GM12872 (cell line): Measurements from ENCODE around the gene SBF2.

Source experiments
- CTCF ChIP-seq: IDR thresholded peaks from 3 replicates; pipeline ENCODE4 v1.5.1; 2011; ENCODE audit warnings: low read depth, mild to moderate bottlenecking, low read length, moderate library complexity; ENCODE audit not compliant: insufficient read depth

Gene SBF2

DNA sequence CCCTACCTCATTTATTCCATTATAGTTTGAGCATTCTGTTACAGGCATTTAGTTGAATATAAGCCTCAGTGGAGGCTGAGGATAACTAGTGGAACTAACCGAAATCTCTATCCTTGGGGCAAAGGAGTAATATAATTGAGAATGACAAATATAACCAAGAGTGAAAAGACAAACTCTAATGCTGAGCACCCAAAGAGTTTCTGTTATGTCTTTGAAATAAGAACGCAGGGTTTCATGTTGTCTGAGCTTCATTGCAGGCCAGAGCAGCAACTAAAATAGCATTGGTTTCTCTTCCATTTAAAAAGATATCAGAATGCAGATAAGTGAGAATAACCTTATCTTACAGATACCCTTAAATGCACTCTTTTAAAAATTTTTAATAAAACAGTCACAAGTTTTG is 131.8 kb downstream of the SBF2 start:
- TF ChIP-seq CTCF, result no peak

DNA sequence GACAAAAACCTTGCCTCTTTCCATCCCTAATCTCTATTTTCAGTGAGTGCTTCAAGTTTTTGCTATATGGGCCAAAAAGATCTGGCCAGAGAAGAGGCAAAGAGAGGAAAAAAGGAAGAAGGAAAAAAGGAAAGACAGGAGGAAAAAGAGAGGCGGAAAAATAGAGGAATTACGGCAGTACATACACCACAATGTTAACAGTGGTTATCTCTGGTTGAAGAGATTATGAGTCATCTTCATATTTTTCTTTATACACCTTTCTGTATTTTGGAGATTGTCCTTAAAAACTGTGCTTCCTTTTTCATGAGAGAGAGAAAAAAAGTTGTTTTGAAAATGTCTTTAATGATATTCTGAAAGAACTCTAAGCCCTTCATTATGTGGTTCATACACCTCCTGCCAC is 133.7 kb downstream of the SBF2 start:
- TF ChIP-seq CTCF, result no peak

DNA sequence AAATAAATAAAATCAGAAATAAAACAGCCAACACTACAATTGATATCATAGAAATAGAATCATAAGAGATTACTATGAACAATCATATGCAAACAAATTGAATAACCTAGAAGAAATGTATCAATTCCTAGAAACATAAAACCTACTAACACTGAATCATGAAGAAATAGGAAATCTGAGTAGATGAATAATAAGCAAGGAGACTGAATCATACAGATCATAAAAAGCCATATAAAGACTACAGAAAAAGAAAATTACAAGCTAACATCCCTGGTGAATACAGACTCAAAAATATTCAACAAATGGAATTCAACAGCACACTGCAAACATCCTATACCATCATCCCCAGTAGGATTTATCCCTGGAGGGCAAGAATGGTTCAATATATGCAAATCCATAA is 135.6 kb downstream of the SBF2 start:
- TF ChIP-seq CTCF, result no peak

GRCh38 chr11:10155793-10156490 is 138.1 kb downstream of the SBF2 start:
- TF ChIP-seq CTCF, result no peak

DNA sequence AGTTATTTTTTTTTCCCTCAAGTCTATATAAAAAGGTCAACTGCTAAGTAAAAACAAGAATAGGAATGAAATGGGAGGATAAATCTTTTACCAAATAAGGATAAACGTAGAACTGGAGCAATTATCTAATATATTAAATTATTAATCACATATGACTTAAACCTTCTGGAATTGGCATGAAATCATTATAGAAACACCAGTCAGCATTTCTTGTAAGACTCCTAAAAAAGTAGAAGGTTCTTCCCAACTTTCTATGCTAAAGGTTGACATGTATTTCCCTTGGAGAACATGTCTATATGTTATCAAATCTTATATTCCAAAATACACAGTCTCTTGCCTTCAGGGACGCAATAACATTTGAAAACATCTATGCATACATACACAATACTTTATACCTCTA is 143.2 kb downstream of the SBF2 start:
- TF ChIP-seq CTCF, result no peak

DNA sequence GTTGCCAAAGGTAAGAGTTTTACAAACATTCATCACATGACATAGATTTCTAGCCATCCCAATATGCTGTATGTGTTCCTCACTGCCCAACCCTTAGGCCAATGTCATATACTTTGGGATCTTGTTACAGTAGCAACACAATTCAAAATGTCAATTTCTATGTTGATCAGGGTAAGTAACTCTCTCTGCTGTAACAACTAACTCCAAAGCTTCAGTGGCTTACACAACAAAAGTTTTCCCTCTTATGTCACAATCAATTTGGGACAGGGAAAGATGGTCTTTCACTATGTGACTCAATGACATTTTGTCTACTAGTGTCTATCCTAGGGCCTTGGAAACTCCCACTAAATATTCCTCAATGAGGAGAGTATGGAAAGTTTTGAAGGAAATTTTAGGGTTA is 144.5 kb downstream of the SBF2 start:
- no peak for TF ChIP-seq CTCF

DNA sequence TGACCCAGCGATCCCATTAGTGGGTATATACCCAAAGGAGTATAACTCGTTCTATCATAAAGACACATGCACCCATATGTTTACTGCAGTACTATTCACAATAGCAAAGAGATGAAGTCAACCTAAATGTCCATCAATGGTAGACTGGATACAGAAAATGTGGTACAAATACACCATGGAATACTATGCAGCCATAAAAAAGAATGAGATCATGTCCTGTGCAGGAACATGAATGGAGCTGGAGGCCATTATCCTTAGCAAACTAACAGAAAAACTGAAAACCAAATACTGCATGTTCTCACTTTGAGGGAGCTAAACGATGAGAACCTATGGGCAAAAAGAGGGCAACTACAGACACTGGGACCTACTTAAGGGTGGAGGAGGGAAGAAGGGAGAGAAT is 146.8 kb downstream of the SBF2 start:
- no peak for TF ChIP-seq CTCF
